ENCODE data around the gene ALG10B. TPM values are rescaled to one million over a fixed set of nuclear protein-coding genes. Genes with fewer than 3 reads are reported as not detected.

The ALG10B gene
- total RNA-seq, 1 donor from 2014 or later = 14.0 TPM

DNA sequence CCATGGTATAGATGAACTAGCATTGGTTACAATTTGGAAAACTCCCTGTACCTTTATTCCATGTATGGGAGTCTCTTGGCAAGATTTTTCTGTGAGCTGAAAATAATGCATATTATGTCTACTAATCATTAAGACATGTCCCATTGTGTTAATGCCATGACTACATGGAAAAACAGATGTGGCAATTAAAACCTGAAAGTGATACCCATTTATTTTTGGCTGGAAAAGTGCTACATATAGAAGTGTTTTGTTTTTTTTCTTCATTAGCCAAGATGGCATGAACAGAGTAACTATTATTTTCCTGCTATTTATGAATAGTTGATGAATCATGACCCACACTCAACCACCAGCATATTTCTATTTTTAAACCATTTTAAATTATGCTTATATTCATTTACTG is 58.2 kb downstream of the ALG10B start:
- DNase-seq (ENCODE audit: low spot score) = no peak

All from umbilical cord (tissue), 2 donors.